ENCODE results near the gene FKBP5.

The FKBP5 gene

GRCh38 chr6:35662999-35663398 is 25.7 kb downstream of the FKBP5 start:
- DNase-seq: no peak

GRCh38 chr6:35654883-35655282 is 33.8 kb downstream of the FKBP5 start:
- no peak for DNase-seq

GRCh38 chr6:35651244-35651643 is 37.5 kb downstream of the FKBP5 start:
- no peak for DNase-seq

- no peak for DNase-seq
Observed at GRCh38 chr6:35650015-35650414, 38.7 kb downstream of the FKBP5 start.

- no peak for DNase-seq
Observed at GRCh38 chr6:35648203-35648602, 40.5 kb downstream of the FKBP5 start.

GRCh38 chr6:35647400-35647799 is 41.3 kb downstream of the FKBP5 start:
- DNase-seq: no peak

GRCh38 chr6:35643162-35643535 is 45.6 kb downstream of the FKBP5 start:
- no peak for DNase-seq

GRCh38 chr6:35642471-35643161 is 46.1 kb downstream of the FKBP5 start:
- no peak for DNase-seq

- DNase-seq: no peak
Observed at GRCh38 chr6:35640017-35640664, 48.6 kb downstream of the FKBP5 start.

- no peak for DNase-seq
Observed at GRCh38 chr6:35638679-35639078, 50.0 kb downstream of the FKBP5 start.

GRCh38 chr6:35637911-35638310 is 50.8 kb downstream of the FKBP5 start:
- DNase-seq: no peak

GRCh38 chr6:35635601-35636597 is 52.8 kb downstream of the FKBP5 start:
- no peak for DNase-seq

GRCh38 chr6:35634316-35634715 is 54.4 kb downstream of the FKBP5 start:
- no peak for DNase-seq

- DNase-seq: no peak
Observed at GRCh38 chr6:35633579-35634089, 55.1 kb downstream of the FKBP5 start.

- DNase-seq: no peak
Observed at GRCh38 chr6:35629876-35630378, 58.8 kb downstream of the FKBP5 start.

GRCh38 chr6:35626401-35626800 is 62.3 kb downstream of the FKBP5 start:
- no peak for DNase-seq

- DNase-seq: no peak
Observed at GRCh38 chr6:35624341-35625070, 64.2 kb downstream of the FKBP5 start.

- no peak for DNase-seq
Observed at GRCh38 chr6:35622283-35622682, 66.4 kb downstream of the FKBP5 start.

- DNase-seq: no peak
Observed at GRCh38 chr6:35620706-35621105, 68.0 kb downstream of the FKBP5 start.

GRCh38 chr6:35613762-35614161 is 75.0 kb downstream of the FKBP5 start:
- no peak for DNase-seq

- DNase-seq: no peak
Observed at GRCh38 chr6:35611240-35611639, 77.5 kb downstream of the FKBP5 start.

- DNase-seq: no peak
Observed at GRCh38 chr6:35610830-35611229, 77.9 kb downstream of the FKBP5 start.

Measured in T1000 (cell line).